ENCODE data around the gene MACROD2. TPM values are rescaled to one million over a fixed set of nuclear protein-coding genes. Genes with fewer than 3 reads are reported as not detected.

Gene MACROD2
- total RNA-seq, 1 experiment from 2014 or later = 3.7 TPM

- TF ChIP-seq EGR1 (IDR thresholded peaks at IDR 0.05; ENCODE audit: low read depth) (no peak), CEBPB (IDR thresholded peaks at IDR 0.05; ENCODE audit: low read depth) (no peak), ATF3 (IDR thresholded peaks at IDR 0.05) (no peak), EZH2 (IDR thresholded peaks at IDR 0.05) (no peak), SIN3A (IDR thresholded peaks at IDR 0.05; ENCODE audit: low read depth) (no peak), FOSL1 (IDR thresholded peaks at IDR 0.05; ENCODE audit: low read depth) (no peak), MAX (IDR thresholded peaks at IDR 0.05) (no peak), JUND (IDR thresholded peaks at IDR 0.05) (no peak), SRF (IDR thresholded peaks at IDR 0.05; ENCODE audit: low read depth) (no peak)
- no peak overlapping the region for H3K27ac ChIP-seq (ENCODE audit: low read depth, low read length)
- no peaks in the 10 kb centered on the region for H4K20me1 ChIP-seq (ENCODE audit: insufficient read depth)
- RAD21 ChIA-PET (ENCODE audit: low non-redundant PET in 1 of 2, low total read pairs in 2 of 2, uncharacterized antibody in 2 of 2, unreplicated experiment in 2 of 2) = no interaction called here
- no TSS peak for BruUV-seq (replicated peaks)
- POLR2A ChIA-PET = no interaction called here
- H3K27me3 ChIP-seq (ENCODE audit: insufficient read depth, low read length) = no peaks in the 10 kb centered on the region
- DNase-seq (ENCODE audit: low read depth, low spot score) (no peak), ATAC-seq (no peak)
- H3K79me2 ChIP-seq (ENCODE audit: insufficient read depth, low read length) = no peaks in the 10 kb centered on the region
- no peaks in the 10 kb centered on the region; a peak in 1 of 4 replicates for H3K9me3 ChIP-seq (ENCODE audit: control insufficient read depth in 1 of 2, insufficient read depth in 1 of 2, low read depth in 1 of 2, low read length in 2 of 2)
- H3K4me3 ChIP-seq (replicated peaks in 1 of 2; ENCODE audit: low read depth in 1 of 2, low read length in 2 of 2) = no peak overlapping the region
- no peak overlapping the region for H3K9ac ChIP-seq (ENCODE audit: low read length)
- intact Hi-C loops (cut with micrococcal nuclease) = no loop called here
- H2AFZ ChIP-seq (ENCODE audit: low read depth, low read length, poor library complexity, severe bottlenecking) = no peak overlapping the region
- no peak overlapping the region for H3K4me2 ChIP-seq (ENCODE audit: low read length)
- no peaks in the 10 kb centered on the region for H3K36me3 ChIP-seq (ENCODE audit: control insufficient read depth in 1 of 2, insufficient read depth in 2 of 2, low read length in 2 of 2)
- no peaks in the 10 kb centered on the region for H3K4me1 ChIP-seq (ENCODE audit: control insufficient read depth in 1 of 2, insufficient read depth in 2 of 2, low read length in 2 of 2)
- no peaks in the 10 kb centered on the region for H3K9me2 ChIP-seq (ENCODE audit: insufficient read depth)
- CTCF ChIA-PET = no interaction called here
Observed at GRCh38 chr20:15257569-15257870, 1262.2 kb downstream of the MACROD2 start.

GRCh38 chr20:15265581-15266309, 1270.4 kb downstream of the MACROD2 start:
- Histone ChIP-seq H3K27ac (ENCODE audit: low read depth, low read length) (no peak overlapping the region), H3K4me2 (ENCODE audit: low read length) (no peak overlapping the region), H3K4me3 (replicated peaks in 1 of 2; ENCODE audit: low read depth in 1 of 2, low read length in 2 of 2) (no peak overlapping the region), H3K9me3 (ENCODE audit: control insufficient read depth in 1 of 2, insufficient read depth in 1 of 2, low read depth in 1 of 2, low read length in 2 of 2) (no peaks in the 10 kb centered on the region; a peak in 1 of 4 replicates), H2AFZ (ENCODE audit: low read depth, low read length, poor library complexity, severe bottlenecking) (no peak overlapping the region), H3K9ac (ENCODE audit: low read length) (no peak overlapping the region), H3K79me2 (ENCODE audit: insufficient read depth, low read length) (no peaks in the 10 kb centered on the region), H3K9me2 (ENCODE audit: insufficient read depth) (no peaks in the 10 kb centered on the region), H3K27me3 (ENCODE audit: insufficient read depth, low read length) (no peaks in the 10 kb centered on the region), H3K36me3 (ENCODE audit: control insufficient read depth in 1 of 2, insufficient read depth in 2 of 2, low read length in 2 of 2) (no peaks in the 10 kb centered on the region), H4K20me1 (ENCODE audit: insufficient read depth) (no peaks in the 10 kb centered on the region), H3K4me1 (ENCODE audit: control insufficient read depth in 1 of 2, insufficient read depth in 2 of 2, low read length in 2 of 2) (no peaks in the 10 kb centered on the region)
- intact Hi-C loops (cut with micrococcal nuclease) = no loop called here
- ChIA-PET CTCF (no interaction called here), POLR2A (no interaction called here), RAD21 (ENCODE audit: low non-redundant PET in 1 of 2, low total read pairs in 2 of 2, uncharacterized antibody in 2 of 2, unreplicated experiment in 2 of 2) (no interaction called here)
- no TSS peak for BruUV-seq (replicated peaks)
- DNase-seq (ENCODE audit: low read depth, low spot score) (no peak), ATAC-seq (no peak)
- TF ChIP-seq RAD21 (IDR thresholded peaks at IDR 0.05; ENCODE audit: low read depth) = no peak
- TF ChIP-seq ELF1 (IDR thresholded peaks at IDR 0.05; ENCODE audit: borderline replicate concordance, low read depth) = no peak
- no peak for TF ChIP-seq POLR2AphosphoS5 (IDR thresholded peaks at IDR 0.05; ENCODE audit: low read depth, low read length)
- TF ChIP-seq EGR1 (IDR thresholded peaks at IDR 0.05; ENCODE audit: low read depth) = no peak
- TF ChIP-seq TCF7L2 (IDR thresholded peaks at IDR 0.05; ENCODE audit: borderline replicate concordance, extremely low read depth, insufficient read depth, insufficient read length) = no peak
- TF ChIP-seq REST (IDR thresholded peaks at IDR 0.05; ENCODE audit: low read depth) = no peak
- TF ChIP-seq ATF3 (IDR thresholded peaks at IDR 0.05) = no peak
- no peak for TF ChIP-seq MAX (IDR thresholded peaks at IDR 0.05)
- TF ChIP-seq EZH2 (IDR thresholded peaks at IDR 0.05) = no peak
- TF ChIP-seq CBX3 (IDR thresholded peaks at IDR 0.05; ENCODE audit: low read depth) = no peak

Data from HCT116 (cell line).